HCT116 (cell line): Measurements from ENCODE around the gene STIL.

Experiments
- SIN3A ChIP-seq: IDR thresholded peaks from 2 replicates; pipeline ENCODE4 v1.6.1; 2012; ENCODE audit warnings: low read depth
- YY1 ChIP-seq: IDR thresholded peaks from 2 replicates; pipeline ENCODE4 v1.6.1; 2011; ENCODE audit warnings: low read length, low read depth, moderate library complexity, mild to moderate bottlenecking; ENCODE audit not compliant: insufficient replicate concordance; ENCODE audit errors: extremely low read depth
- TF ChIP-seq, protein P1 (sequence below), 3 experiments: fragments of 200-600 bp in 1 of 3; sonication (generic) in 1 of 3; IDR thresholded peaks in 2 of 3; conservative IDR thresholded peaks in 1 of 3; 2 replicates each; pipeline ENCODE4 v1.5.1; 2012 to 2017; ENCODE audit warnings: low read depth in 2 of 3, low read length in 2 of 3, antibody characterized with exemption in 1 of 3, borderline replicate concordance in 1 of 3, control low read depth in 1 of 3, mild to moderate bottlenecking in 1 of 3, mixed read lengths in 1 of 3, mixed run types in 1 of 3, moderate library complexity in 1 of 3; ENCODE audit not compliant: insufficient read depth in 1 of 3

DNA sequence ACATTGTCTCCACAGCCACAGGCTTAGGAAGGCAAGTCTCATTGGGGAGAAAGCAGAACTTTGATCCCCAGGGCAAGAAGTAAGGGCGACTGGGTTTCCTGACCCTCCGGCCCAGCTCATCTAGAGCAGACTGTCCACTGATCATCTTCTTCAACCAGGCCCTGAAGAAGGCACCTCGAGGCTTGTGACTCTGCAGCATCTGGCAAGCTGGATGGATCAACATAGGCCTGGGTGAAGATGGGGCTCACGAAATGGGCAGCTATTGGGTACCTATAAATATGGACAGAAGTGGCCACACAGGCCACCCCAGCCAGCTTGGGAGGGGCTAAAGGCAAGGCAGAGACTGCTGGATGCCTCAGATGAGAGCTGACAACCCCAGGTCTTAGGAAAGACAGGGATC, 94.9 kb downstream of the STIL start:
- TF ChIP-seq SIN3A (no peak), YY1 (no peak)
- TF ChIP-seq, protein P1, sequence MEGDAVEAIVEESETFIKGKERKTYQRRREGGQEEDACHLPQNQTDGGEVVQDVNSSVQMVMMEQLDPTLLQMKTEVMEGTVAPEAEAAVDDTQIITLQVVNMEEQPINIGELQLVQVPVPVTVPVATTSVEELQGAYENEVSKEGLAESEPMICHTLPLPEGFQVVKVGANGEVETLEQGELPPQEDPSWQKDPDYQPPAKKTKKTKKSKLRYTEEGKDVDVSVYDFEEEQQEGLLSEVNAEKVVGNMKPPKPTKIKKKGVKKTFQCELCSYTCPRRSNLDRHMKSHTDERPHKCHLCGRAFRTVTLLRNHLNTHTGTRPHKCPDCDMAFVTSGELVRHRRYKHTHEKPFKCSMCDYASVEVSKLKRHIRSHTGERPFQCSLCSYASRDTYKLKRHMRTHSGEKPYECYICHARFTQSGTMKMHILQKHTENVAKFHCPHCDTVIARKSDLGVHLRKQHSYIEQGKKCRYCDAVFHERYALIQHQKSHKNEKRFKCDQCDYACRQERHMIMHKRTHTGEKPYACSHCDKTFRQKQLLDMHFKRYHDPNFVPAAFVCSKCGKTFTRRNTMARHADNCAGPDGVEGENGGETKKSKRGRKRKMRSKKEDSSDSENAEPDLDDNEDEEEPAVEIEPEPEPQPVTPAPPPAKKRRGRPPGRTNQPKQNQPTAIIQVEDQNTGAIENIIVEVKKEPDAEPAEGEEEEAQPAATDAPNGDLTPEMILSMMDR (IDR thresholded peaks at IDR 0.05 in 2 of 3, conservative IDR thresholded peaks at IDR 0.05 in 1 of 3; ENCODE audit: borderline replicate concordance in 1 of 3, insufficient read depth in 1 of 3, low read depth in 2 of 3, low read length in 2 of 3) = no peak
